Fibroblast of lung (primary cell): Measurements from ENCODE around the gene ROR2. TPM values are rescaled to one million over a fixed set of nuclear protein-coding genes. Genes with fewer than 3 reads are reported as not detected.

Source experiments
- DNase-seq, 2 donors: peaks; one replicate each; pipeline versions ENCODE4 v3.0.0 to v3.0.0-alpha.2; 2010; ENCODE audit warnings: low read depth in 2 of 2
- H2AFZ ChIP-seq: 2 replicates; pipeline ENCODE4 v1.5.1; 2012; ENCODE audit warnings: low read length, control low read depth, inconsistent platforms
- H3K27ac ChIP-seq: 2 replicates; pipeline ENCODE4 v1.5.1; 2011; ENCODE audit warnings: low read length, control low read depth; ENCODE audit not compliant: insufficient read depth
- H3K27me3 ChIP-seq: 2 replicates; pipeline ENCODE4 v1.5.1; 2011; ENCODE audit warnings: mild to moderate bottlenecking, low read length; ENCODE audit not compliant: control insufficient read depth, insufficient read depth
- H3K36me3 ChIP-seq: 2 replicates; pipeline ENCODE4 v1.5.1; 2011; ENCODE audit warnings: low read length; ENCODE audit not compliant: control insufficient read depth, insufficient read depth
- H3K4me1 ChIP-seq: 2 replicates; pipeline ENCODE4 v1.5.1; 2011; ENCODE audit warnings: low read length; ENCODE audit not compliant: control insufficient read depth, insufficient read depth; ENCODE audit errors: extremely low read depth
- H3K4me2 ChIP-seq: 2 replicates; pipeline ENCODE4 v1.5.1; 2011; ENCODE audit warnings: low read length, control low read depth; ENCODE audit not compliant: insufficient read depth; ENCODE audit errors: extremely low read depth
- H3K4me3 ChIP-seq, 4 experiments: fragments of 200-600 bp in 1 of 4; sonication (generic) in 1 of 4; replicated peaks in 1 of 4; 2 replicates each; pipeline ENCODE4 v1.5.1; 2011 to 2016; ENCODE audit warnings: low read length in 4 of 4, low read depth in 3 of 4, mild to moderate bottlenecking in 3 of 4, control low read depth in 2 of 4, inconsistent platforms in 1 of 4, mixed read lengths in 1 of 4; ENCODE audit not compliant: insufficient read depth in 1 of 4; ENCODE audit errors: control extremely low read depth in 1 of 4
- H3K79me2 ChIP-seq: 2 replicates; pipeline ENCODE4 v1.5.1; 2012; ENCODE audit warnings: mild to moderate bottlenecking, low read length, inconsistent platforms; ENCODE audit not compliant: control insufficient read depth, insufficient read depth
- H3K9ac ChIP-seq: 2 replicates; pipeline ENCODE4 v1.5.1; 2011; ENCODE audit warnings: mild to moderate bottlenecking, low read length, control low read depth; ENCODE audit not compliant: insufficient read depth
- H3K9me3 ChIP-seq: 2 replicates; pipeline ENCODE4 v1.5.1; 2012; ENCODE audit warnings: low read depth, low read length; ENCODE audit not compliant: control insufficient read depth, insufficient read depth
- H4K20me1 ChIP-seq: 2 replicates; pipeline ENCODE4 v1.5.1; 2011; ENCODE audit warnings: low read length; ENCODE audit not compliant: control insufficient read depth, insufficient read depth; ENCODE audit errors: extremely low read depth
- CTCF ChIP-seq, 2 donors: IDR thresholded peaks in 1 of 2; conservative IDR thresholded peaks in 1 of 2; 1 replicate in 1 of 2; 2 replicates in 1 of 2; pipeline ENCODE4 v1.5.1; 2011 to 2012; ENCODE audit warnings: low read length in 2 of 2, control low read depth in 1 of 2, inconsistent platforms in 1 of 2, low read depth in 1 of 2, mild to moderate bottlenecking in 1 of 2
- EZH2 ChIP-seq: IDR thresholded peaks from 2 replicates; pipeline ENCODE4 v1.5.1; 2012; ENCODE audit warnings: low read length, control low read depth, mild to moderate bottlenecking; ENCODE audit errors: missing control alignments
- polyA plus RNA-seq, 2 donors: library from polyadenylated mRNA; depleted of rRNA in 1 of 2; stranded (reverse) in 1 of 2; unstranded in 1 of 2; fragments of >200 nt; gene quantifications; 2 replicates each; pipeline ENCODE4 v1.2.1, GENCODE V29; 2011 to 2012; ENCODE audit warnings: missing spikeins in 1 of 2
- total RNA-seq: library from RNA; depleted of rRNA; stranded (reverse); fragments of >200 nt; gene quantifications from 2 replicates; pipeline ENCODE4 v1.2.1, GENCODE V29; 2014

Gene ROR2
- total and polyA plus RNA-seq, 2 donors (not counting 1 experiment from before 2014, with no cell fraction given), result 2.3 to 27.9 TPM

DNA sequence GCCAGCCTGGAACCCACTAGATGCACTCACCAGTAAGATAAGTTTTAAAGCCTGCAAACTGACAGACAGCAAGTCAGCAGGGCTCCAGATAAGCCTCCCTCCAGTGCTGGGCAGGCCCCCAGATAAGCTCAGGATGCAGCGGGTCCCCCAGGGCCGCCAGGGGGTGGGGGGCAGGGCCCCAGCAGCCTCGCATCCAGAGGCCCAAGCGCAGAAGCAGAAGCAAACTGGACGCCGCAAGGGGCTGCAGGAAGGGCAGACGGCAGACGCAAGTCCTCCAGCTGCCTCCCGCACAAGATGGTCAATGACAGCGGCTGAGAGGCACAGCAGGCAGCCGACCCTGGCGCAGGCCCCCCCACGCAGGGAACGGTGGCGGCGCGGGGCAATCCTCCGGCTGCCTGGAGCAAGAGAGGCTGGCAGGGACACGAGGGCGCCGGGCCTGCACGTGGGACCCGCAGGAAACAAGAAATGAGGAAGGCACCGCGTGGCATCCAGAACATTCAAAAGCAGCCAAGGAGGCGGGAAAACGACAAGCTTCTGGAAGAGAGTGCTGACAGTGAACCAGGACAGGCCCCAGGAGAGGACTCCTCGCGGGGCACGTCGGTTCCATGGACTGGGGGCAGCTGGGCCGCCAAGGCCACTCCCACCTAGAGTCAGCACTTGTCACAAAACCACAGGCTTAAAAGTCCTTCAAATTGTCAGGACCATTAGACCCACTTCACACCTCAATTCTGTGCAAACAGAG lies 49.8 kb downstream of the ROR2 start:
- H3K9ac ChIP-seq, result no peak overlapping the region
- H3K36me3 ChIP-seq, result no peaks in the 10 kb centered on the region
- no peak overlapping the region for H3K4me2 ChIP-seq
- no peaks in the 10 kb centered on the region for H3K27me3 ChIP-seq
- no peaks in the 10 kb centered on the region for H4K20me1 ChIP-seq
- no peaks in the 10 kb centered on the region for H3K9me3 ChIP-seq
- no peak for DNase-seq
- H3K27ac ChIP-seq, result no peak overlapping the region
- H3K79me2 ChIP-seq, result no peaks in the 10 kb centered on the region
- no peak overlapping the region for H2AFZ ChIP-seq
- TF ChIP-seq EZH2, result no peak
- no peak for TF ChIP-seq CTCF (conservative IDR thresholded peaks at IDR 0.05 in 1 of 2, IDR thresholded peaks at IDR 0.05 in 1 of 2; ENCODE audit: low read depth in 1 of 2, low read length in 2 of 2)
- no peaks in the 10 kb centered on the region for H3K4me1 ChIP-seq
- no peak overlapping the region for H3K4me3 ChIP-seq

DNA sequence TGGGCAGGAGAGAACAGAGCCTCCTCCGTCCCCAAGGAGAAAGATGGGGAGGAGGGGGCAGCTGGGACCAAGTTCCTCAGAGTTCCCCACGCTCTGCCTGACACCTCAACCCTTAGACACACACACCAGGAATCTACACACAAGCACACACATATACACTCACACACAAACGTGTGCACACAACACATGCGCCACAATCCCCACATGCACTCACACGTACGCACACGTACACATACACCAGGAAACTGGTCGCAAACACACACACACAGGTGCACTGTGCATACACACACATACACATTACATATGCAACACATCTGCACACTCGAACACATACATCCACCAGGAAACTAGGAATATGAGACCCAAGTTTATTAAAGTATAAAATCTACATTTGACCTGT lies 50.4 kb downstream of the ROR2 start:
- no peak overlapping the region for H3K4me2 ChIP-seq

GRCh38 chr9:91899219-91899563 lies 50.8 kb downstream of the ROR2 start:
- Histone ChIP-seq H3K4me2 (no peak overlapping the region), H4K20me1 (no peaks in the 10 kb centered on the region), H3K27me3 (no peaks in the 10 kb centered on the region)

More for the DNA sequence above, 50.4 kb downstream of the ROR2 start:
- H3K27me3 ChIP-seq, result no peaks in the 10 kb centered on the region
- no peak overlapping the region for H3K4me3 ChIP-seq
- DNase-seq, result no peak
- no peak overlapping the region for H2AFZ ChIP-seq
- H3K9ac ChIP-seq, result no peak overlapping the region
- H3K27ac ChIP-seq, result no peak overlapping the region
- no peaks in the 10 kb centered on the region for H3K36me3 ChIP-seq
- H3K79me2 ChIP-seq, result no peaks in the 10 kb centered on the region
- TF ChIP-seq CTCF (conservative IDR thresholded peaks at IDR 0.05 in 1 of 2, IDR thresholded peaks at IDR 0.05 in 1 of 2; ENCODE audit: low read depth in 1 of 2, low read length in 2 of 2) (no peak), EZH2 (no peak)
- H3K4me1 ChIP-seq, result no peaks in the 10 kb centered on the region
- no peaks in the 10 kb centered on the region for H3K9me3 ChIP-seq
- no peaks in the 10 kb centered on the region for H4K20me1 ChIP-seq

More at GRCh38 chr9:91899219-91899563, 50.8 kb downstream of the ROR2 start:
- H3K9ac ChIP-seq, result no peak overlapping the region
- no peak overlapping the region for H2AFZ ChIP-seq
- DNase-seq, result no peak
- no peak overlapping the region for H3K27ac ChIP-seq
- H3K36me3 ChIP-seq, result no peaks in the 10 kb centered on the region
- no peak for TF ChIP-seq EZH2
- TF ChIP-seq CTCF (conservative IDR thresholded peaks at IDR 0.05 in 1 of 2, IDR thresholded peaks at IDR 0.05 in 1 of 2; ENCODE audit: low read depth in 1 of 2, low read length in 2 of 2), result no peak
- no peaks in the 10 kb centered on the region for H3K79me2 ChIP-seq
- no peaks in the 10 kb centered on the region for H3K4me1 ChIP-seq
- H3K4me3 ChIP-seq, result no peak overlapping the region
- no peaks in the 10 kb centered on the region for H3K9me3 ChIP-seq
